Glutamatergic neuron (in vitro differentiated cells): ENCODE data around the gene CLASRP. TPM values are rescaled to one million over a fixed set of nuclear protein-coding genes. Genes with fewer than 3 reads are reported as not detected.
"Not testable (repeated sequence)": the region's sequence is repeated elsewhere in the genome, so short reads cannot be mapped to it uniquely, and the experiment has no call there.

ENCODE experiments used
- DNase-seq: peaks from one replicate; pipeline ENCODE4 v3.0.0; 2022
- H3K27ac Mint-ChIP-seq: one replicate; pipeline ENCODE4 v1.8.0; 2020; ENCODE audit warnings: mild to moderate bottlenecking, mixed read lengths, inconsistent platforms; ENCODE audit not compliant: unreplicated experiment
- H3K27me3 Mint-ChIP-seq: one replicate; pipeline ENCODE4 v1.8.0; 2020; ENCODE audit warnings: mild to moderate bottlenecking, moderate library complexity, mixed read lengths, inconsistent platforms; ENCODE audit not compliant: unreplicated experiment
- H3K36me3 Mint-ChIP-seq: one replicate; pipeline ENCODE4 v1.8.0; 2020; ENCODE audit warnings: mild to moderate bottlenecking, mixed read lengths, inconsistent platforms; ENCODE audit not compliant: unreplicated experiment
- H3K4me1 Mint-ChIP-seq: one replicate; pipeline ENCODE4 v1.8.0; 2020; ENCODE audit warnings: mild to moderate bottlenecking, low read depth, mixed read lengths, inconsistent platforms; ENCODE audit not compliant: unreplicated experiment
- H3K4me3 Mint-ChIP-seq: one replicate; pipeline ENCODE4 v1.8.0; 2020; ENCODE audit warnings: mild to moderate bottlenecking, mixed read lengths, inconsistent platforms; ENCODE audit not compliant: unreplicated experiment
- H3K9me3 Mint-ChIP-seq: one replicate; pipeline ENCODE4 v1.8.0; 2020; ENCODE audit warnings: mild to moderate bottlenecking, moderate library complexity, mixed read lengths, inconsistent platforms; ENCODE audit not compliant: unreplicated experiment
- total RNA-seq: library from RNA; stranded (reverse); fragmentation: NEBNext Ultra II Directional; extraction: Animal tissue kit (Norgen Biotek cat#: 25700); gene quantifications from one replicate; pipeline ENCODE4 v1.2.1, GENCODE V29; 2021; ENCODE audit not compliant: unreplicated experiment
- TF ChIP-seq, protein P1 (sequence below): fragments of 200-600 bp; sonication (generic); IDR thresholded peaks from one replicate; pipeline ENCODE4 v1.5.0; 2021; ENCODE audit not compliant: partially characterized antibody, unreplicated experiment

Gene CLASRP
- total RNA-seq, 1 donor from 2014 or later, result 127 TPM

DNA sequence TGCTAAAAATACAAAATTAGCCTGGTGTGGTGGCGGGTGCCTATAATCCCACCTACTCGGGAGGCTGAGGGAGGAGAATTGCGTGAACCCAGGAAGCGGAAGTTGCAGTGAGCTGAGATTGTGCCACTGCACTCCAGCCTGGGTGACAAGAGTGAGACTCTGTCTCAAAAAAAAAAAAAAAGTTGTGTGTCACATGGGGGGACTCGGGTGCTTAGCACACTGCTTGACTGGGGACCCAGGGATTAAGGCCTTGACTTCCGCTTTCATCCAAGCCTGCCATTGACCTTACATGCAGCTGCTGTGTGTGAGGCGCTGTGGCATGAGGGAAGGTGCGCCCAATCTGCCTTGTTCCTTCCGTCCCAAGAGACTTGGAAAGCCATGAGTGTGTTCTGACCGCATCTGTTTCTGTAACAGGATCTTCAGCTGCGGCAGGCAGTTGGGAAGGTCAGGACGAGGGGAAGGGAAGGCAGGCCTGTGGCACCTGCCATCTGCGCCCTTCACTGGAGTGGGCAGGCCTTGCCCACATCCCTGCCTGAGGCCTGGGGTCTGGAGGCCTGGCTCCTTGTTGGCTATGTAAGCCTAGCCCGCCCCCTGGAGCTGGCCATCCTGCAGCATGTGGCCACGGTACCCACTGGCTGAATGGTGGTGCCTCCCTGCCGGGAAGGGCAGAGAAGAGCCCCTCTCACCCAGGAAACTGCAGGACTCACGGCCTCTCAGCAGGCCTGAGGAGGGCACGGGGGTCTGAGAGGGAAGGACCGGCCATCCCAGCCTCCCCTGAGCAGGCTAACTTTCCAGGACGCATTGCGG is 77.2 kb downstream of the CLASRP start:
- peaks cover 44% of the 10 kb centered on the region for H3K4me1 Mint-ChIP-seq
- H3K36me3 Mint-ChIP-seq, result no peaks in the 10 kb centered on the region
- H3K9me3 Mint-ChIP-seq, result peaks cover 7% of the 10 kb centered on the region
- peak overlapping the region; percentile 57 for H3K4me3 Mint-ChIP-seq
- peaks cover 6% of the 10 kb centered on the region for H3K27me3 Mint-ChIP-seq
- peak overlapping the region; percentile 85 for H3K27ac Mint-ChIP-seq
- TF ChIP-seq, protein P1, sequence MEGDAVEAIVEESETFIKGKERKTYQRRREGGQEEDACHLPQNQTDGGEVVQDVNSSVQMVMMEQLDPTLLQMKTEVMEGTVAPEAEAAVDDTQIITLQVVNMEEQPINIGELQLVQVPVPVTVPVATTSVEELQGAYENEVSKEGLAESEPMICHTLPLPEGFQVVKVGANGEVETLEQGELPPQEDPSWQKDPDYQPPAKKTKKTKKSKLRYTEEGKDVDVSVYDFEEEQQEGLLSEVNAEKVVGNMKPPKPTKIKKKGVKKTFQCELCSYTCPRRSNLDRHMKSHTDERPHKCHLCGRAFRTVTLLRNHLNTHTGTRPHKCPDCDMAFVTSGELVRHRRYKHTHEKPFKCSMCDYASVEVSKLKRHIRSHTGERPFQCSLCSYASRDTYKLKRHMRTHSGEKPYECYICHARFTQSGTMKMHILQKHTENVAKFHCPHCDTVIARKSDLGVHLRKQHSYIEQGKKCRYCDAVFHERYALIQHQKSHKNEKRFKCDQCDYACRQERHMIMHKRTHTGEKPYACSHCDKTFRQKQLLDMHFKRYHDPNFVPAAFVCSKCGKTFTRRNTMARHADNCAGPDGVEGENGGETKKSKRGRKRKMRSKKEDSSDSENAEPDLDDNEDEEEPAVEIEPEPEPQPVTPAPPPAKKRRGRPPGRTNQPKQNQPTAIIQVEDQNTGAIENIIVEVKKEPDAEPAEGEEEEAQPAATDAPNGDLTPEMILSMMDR, result no peak
- peak; percentile 54 for DNase-seq

DNA sequence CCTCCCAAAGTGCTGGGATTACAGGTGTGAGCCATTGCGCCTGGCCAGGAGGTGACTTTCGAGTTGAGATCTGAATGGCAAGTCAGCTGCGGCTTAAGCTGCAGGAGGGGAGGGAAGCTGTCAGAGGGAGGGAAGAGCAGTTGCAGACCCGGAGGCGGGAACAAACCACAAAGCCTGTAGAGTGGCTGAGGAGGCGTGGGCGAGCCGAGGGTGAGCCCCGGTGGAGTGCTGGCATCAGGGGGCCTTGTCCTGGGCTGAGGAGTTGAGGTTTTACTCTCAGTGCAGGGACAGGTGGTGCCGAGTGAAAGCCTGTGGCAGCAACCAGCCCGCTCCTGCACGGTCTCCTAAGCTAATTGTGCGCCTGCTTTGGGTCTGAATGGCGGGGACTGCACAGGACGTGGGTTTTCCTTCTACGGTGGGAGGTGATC is 78.3 kb downstream of the CLASRP start:
- no peaks in the 10 kb centered on the region for H3K36me3 Mint-ChIP-seq
- H3K9me3 Mint-ChIP-seq, result peaks cover 7% of the 10 kb centered on the region
- H3K4me3 Mint-ChIP-seq, result no peak overlapping the region
- TF ChIP-seq, protein P1, result no peak
- peaks cover 49% of the 10 kb centered on the region for H3K4me1 Mint-ChIP-seq
- H3K27ac Mint-ChIP-seq, result peak overlapping the region; percentile 85
- peaks cover 6% of the 10 kb centered on the region for H3K27me3 Mint-ChIP-seq
- no peak for DNase-seq

DNA sequence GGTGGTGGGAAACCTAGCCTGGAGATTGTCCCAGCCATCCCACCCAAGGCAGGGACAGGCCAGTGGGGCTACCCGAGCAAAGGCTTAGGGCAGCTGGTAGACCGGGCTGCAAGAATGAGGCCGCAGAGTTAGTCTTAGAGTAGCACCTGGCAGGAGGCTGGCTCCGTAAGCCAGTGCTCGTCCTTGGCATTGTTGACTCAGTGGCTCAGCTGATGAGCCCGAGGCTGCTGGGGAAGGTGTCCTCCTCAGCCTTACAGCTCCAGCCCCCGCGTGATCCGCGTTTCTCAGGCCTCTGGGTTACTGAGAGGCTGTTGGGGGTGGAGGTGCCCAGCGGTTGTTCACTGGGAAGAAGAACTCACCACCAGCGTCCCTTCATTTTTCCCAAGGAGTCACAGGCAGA is 78.8 kb downstream of the CLASRP start:
- Mint-ChIP-seq H3K4me3 (no peak overlapping the region), H3K4me1 (peaks cover 52% of the 10 kb centered on the region), H3K27me3 (peaks cover 6% of the 10 kb centered on the region), H3K27ac (peak overlapping the region; percentile 75), H3K9me3 (peaks cover 10% of the 10 kb centered on the region), H3K36me3 (no peaks in the 10 kb centered on the region)
- no peak for DNase-seq
- TF ChIP-seq, protein P1, result no peak

DNA sequence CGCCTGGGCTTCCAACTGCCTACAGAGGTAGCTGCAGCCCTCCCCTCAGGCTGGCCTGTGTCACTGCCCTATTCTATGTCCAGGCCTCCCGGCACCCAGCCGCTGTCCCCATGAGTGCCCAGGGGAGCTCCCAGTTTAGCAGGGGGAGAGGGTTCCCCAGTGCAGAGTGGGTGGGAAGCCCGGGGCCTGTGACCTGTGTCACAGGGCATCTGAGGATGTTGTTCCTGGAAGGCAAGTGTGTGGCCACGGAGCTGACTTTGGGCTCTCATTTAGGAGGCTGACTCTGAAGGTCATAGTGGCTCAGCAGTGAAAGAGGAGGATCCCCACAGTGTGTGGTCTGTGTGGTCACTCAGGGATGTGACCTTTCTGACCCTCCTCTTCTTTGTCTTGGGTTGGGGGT is 79.3 kb downstream of the CLASRP start:
- Mint-ChIP-seq H3K27me3 (peaks cover 6% of the 10 kb centered on the region), H3K4me3 (no peak overlapping the region), H3K36me3 (no peaks in the 10 kb centered on the region), H3K9me3 (peaks cover 12% of the 10 kb centered on the region), H3K27ac (peak overlapping the region; percentile 75), H3K4me1 (peaks cover 54% of the 10 kb centered on the region)
- TF ChIP-seq, protein P1, result no peak
- no peak for DNase-seq

DNA sequence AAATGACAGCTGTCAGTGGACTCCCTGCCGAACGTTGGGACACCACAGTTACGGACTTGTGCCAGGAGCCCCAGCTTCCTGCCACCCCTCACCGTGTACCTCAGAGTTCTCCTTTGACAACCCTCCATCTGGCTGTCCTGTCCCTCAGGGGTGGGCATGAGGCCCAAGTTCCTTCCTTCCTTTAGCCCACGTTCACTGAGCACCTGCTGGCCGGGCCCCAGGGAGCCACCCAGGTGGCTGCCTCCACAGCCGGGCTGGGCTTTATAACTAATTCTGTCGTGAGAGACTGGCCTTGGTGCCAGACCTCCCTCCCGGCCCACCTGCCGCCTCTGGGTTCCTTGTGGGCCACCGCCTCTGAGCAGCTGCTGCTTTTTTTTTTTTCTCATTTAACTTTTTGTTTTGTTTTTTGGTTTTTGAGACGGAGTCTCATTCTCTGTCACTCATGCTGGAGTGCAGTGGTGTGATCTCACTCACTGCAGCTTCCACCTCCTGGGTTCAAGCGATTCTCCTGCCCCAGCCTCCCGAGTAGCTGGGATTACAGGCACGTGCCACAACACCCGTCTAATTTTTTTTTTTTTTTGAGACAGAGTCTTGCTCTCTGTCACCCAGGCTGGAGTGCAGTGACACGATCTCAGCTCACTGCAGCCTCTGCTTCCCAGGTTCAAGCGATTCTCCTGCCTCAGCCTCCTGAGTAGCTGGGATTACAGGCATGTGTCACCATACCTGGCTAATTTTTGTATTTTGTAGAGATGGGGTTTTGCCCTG is 79.9 kb downstream of the CLASRP start:
- H3K36me3 Mint-ChIP-seq, H3K27me3 Mint-ChIP-seq, DNase-seq: not testable (repeated sequence)
- peaks cover 54% of the 10 kb centered on the region for H3K4me1 Mint-ChIP-seq
- H3K27ac Mint-ChIP-seq, result peak overlapping the region; percentile 75
- H3K9me3 Mint-ChIP-seq, result peaks cover 12% of the 10 kb centered on the region
- H3K4me3 Mint-ChIP-seq, result peak overlapping the region; percentile 52
